Ureter (tissue), 1 donor: ENCODE results near the gene PLEKHB1. TPM values are rescaled to one million over a fixed set of nuclear protein-coding genes. Genes with fewer than 3 reads are reported as not detected.

Experiments used
- DNase-seq: peaks from one replicate; pipeline ENCODE4 v3.0.0-alpha.2; 2020; ENCODE audit warnings: low spot score
- total RNA-seq: library from RNA; stranded (reverse); gene quantifications from one replicate; pipeline ENCODE4 v1.2.4, GENCODE V29; 2023
- donor health status: DM: yes; HTN: yes; CAD: no.

PLEKHB1 gene, protein sequence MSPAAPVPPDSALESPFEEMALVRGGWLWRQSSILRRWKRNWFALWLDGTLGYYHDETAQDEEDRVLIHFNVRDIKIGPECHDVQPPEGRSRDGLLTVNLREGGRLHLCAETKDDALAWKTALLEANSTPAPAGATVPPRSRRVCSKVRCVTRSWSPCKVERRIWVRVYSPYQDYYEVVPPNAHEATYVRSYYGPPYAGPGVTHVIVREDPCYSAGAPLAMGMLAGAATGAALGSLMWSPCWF
- total RNA-seq: 10.8 TPM

DNA sequence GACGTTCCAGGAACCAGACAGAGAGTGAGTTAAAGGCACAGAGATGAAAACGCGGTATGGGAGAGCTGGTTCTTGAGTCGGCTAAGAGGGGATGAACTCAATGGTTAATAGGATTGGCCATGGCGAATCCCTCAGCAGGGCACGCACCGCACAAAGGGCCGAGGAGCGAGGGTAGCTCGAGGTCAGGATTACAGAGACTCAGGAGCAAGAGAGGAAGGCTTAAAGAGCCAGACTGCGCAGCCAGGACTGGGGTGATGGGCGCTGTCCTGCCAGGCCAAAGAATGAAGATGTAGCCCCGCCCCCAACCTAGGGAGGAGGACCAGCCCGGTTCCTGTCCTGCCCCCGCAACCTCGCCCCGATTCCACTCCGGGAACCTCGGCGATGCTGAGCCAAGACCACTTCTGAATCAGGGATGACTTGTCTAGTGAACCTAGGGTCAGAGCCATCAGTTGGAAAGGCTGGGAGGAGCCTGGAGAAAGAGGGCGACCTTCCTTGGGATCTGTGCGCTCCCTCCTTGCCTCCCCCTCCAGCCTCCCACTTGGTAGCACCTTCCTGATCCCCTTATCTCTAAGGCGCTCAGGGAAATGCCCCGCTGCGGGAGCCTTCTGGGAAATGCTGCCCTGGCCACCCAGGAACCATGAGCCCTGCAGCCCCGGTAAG lies at the start of gene PLEKHB1:
Gene PLEKHB1 (plus strand): TSS at position 610 of the 660 bp plus-strand sequence. CDS start 28 bp downstream, at position 638.
- no peak for DNase-seq

DNA sequence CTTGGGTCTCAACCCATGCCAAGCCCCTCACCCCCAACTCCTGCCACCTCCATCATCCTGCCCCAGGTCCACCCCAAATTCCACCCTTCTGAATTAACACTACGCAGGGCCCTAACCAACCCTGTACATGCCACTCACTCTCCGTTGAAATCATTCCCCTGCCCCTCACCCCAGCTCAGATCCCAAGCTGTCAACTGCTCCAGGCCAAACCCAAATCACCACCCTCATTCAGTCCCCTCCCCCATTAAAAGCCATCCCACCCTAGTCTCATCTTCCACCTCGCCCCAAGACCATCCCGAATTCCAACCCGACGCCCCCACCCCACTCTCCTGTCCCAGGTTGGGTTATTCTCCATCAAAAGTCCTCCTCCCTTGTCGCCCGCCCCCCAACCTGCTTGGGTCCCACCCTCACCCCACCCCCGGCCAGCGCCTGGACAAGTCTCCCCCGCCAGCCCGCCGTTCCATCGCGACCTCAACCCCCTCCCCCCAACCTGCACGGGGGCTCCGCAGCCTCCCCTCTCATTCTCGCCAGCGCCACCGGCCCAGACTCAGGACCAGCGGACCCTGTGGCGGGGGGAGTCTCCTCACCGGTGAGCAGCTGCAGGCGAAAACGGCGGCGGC lies 48.9 kb upstream of the PLEKHB1 start:
- DNase-seq: peak; percentile 48

DNA sequence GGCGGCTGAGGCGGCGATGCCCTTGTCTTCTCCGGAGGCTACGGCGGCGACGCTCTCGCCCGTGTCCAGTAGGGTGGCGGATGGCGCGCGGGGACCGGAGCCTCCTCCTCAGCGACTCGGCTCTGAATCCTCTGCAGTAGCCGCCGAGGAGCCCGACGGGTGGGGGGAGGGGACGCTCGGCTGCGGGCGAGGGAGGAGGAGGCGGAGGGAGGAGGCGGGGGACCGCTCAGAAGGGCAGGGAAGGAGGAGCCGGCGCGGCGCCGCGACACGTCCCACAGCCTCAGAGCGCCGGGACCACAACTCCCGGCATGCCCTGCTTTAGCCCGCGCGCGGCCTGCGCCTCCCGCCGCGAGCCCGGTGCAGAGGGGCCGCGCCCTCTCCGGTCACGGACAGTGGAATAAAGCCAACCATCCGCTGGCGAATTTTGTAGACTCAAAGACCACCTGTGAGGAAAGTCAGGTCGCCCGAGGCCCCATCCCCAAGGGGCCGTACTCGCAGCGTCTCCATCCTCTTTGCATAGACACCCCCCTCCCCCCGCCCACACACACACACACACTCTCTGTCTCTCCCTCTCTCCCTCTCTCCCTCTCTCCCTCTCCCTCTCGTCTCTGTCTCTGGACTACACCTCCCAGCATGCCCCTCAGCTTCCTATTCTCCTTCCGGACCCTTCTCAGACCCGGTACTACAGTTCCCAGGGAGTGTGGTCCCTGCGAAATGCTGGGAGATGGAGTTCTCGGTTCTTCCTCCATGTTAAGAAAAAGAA lies 48.2 kb upstream of the PLEKHB1 start, which contains the start of gene FAM168A:
Gene FAM168A (minus strand): TSS at position 157 of the 763 bp plus-strand sequence. CDS start 129,638 bp downstream, outside the sequence.
- peak; percentile 95 for DNase-seq

DNA sequence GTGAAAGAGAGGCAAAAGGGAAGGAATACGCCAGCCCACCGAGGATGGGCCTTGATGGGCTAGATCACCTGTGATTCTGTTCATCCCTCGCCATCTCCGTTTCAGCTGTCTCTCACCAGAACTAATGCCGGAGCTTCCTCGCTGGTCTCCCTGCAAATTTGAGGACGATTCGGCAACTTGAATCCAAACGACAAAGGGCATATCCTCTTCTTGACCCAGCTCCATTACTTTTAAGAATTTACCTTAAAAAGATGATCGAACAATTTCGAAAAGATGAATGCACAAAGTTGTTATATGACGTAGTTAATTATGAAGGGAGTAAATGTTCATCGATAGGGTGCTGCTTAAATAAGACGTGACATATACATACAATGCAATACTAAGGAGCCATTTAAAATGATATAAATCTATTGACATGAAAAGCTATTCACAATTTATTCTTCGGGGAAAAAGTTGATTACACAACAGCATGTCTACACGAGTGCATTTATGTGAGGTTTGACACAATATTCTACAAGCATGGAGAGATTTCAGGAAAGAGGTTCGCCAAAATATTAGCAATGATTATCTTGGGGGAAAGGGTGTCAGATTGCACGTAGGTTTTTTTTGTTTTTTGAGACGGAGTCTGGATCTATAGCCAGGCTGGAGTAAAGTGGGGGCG lies 47.5 kb upstream of the PLEKHB1 start:
- no peak for DNase-seq

DNA sequence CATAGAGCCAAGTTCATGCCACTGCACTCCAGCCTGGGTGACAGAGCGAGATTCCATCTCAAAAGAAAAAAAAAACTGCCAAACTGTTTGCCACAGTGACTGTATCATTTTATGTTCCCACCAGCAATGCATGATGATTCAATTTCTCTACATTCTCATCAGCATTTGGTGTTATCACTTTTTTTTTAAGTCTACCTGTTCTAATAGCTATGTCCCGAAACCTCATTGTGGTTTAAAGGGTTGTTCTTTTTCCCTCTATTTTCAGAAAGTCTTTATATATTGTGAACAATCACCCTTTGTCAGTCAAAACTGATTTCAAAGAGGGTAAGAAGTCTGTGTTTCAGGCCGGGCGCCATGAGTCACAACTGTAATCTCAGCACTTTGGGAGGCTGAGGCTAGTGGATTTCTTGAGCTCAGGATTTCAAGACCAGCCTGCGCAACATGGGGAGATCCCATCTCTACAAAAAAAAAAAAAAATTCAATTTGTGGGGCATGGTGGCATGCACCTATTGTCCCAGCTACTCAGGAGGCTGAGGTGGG lies 33.7 kb upstream of the PLEKHB1 start:
- no peak for DNase-seq

DNA sequence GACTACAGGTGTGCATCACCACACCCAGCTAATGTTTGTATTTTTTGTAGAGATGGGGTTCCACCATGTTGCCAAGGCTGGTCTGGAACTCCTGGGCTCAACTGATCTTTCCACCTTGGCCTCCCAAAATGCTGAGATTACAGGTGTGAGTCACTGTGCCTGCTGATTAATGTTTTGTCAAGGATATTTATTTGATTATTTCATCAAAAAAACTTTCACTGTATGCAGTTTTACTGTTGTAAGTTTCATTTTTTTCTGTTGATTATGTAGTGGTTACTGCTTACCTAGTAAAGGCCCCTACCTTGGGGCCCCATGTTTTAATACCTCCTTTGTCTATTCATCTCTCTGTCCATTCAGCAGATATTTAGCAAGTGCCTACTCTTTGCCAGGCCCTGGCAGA lies 31.8 kb upstream of the PLEKHB1 start:
- no peak for DNase-seq

DNA sequence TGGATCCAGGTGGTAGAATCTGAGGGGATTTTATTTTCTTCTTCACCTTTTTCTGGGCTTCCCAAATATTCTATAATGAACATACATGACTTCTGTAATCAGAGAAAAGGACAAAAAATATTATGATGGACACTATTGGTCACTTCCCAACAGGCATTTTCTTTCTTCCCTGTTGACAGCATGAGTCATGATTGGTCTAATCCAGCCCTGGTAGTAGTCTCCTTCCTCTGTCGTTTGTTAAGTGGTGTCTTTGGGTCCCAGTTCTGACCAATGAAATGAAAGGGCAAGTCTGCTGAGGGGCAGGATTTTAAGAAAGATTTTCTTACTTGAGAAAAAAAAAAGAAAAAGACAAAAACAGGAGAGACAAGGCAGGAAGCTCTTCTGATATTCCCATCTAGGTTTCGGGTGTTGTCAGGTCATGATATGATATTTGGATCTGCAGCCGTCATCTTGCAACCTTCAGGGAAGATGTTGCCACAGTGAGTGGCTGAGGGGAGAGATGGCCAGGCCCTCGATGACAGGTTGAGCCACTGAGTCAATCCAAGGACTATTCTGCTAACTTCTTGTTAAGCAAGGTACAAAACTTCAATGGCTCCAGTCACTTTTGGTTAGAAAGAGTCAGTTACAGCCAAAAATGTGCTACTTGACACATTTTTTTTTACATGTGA lies 23.3 kb upstream of the PLEKHB1 start:
- no peak for DNase-seq

DNA sequence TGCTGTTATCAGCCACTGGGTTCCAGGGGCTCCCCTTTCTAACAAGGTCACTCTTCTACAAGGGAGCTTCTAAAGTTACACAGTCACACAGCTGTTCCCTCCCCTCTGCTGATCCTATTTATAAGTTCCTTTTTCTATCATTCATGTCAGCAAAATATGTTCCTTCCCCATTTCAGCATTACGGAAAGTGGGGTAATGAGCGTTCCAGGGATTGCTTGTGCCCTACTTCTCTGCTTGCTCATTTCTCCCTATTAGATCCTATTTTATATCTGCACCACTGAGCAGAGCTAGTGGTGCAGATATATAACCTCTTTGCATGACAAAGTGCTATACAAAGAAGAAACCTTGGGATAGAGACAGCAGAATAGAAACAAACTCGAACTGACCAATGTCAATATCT lies 22.7 kb upstream of the PLEKHB1 start:
- DNase-seq: no peak

DNA sequence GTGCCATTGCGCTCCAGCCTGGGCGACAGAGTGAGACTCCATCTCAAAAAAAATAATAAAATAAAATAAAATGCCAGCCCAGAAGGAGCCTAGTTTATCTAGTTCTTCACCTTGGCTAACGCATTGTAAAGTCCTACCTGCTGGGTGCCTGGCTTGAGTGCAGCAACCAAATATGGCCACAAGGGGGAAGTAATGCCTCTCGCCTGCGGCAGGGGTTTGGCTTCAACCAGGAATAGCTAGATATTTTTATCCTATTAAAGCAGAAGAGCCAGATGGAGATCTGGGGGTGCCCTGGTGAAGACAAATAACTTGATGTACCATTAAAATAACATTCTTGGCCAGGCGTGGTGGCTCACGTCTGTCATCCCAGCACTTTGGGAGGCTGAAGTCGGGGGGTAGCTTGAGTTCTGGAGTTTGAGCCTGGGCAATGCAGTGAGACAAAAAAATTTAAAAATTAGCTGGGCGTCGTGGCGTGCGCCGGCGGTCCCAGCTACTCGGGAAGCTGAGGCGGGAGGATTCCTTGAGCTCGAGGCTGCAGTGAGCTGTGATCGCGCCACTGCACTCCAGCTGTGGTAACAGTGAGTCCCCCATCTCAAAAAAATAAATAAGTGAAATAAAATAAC lies 20.6 kb upstream of the PLEKHB1 start:
- DNase-seq: peak; percentile 82

DNA sequence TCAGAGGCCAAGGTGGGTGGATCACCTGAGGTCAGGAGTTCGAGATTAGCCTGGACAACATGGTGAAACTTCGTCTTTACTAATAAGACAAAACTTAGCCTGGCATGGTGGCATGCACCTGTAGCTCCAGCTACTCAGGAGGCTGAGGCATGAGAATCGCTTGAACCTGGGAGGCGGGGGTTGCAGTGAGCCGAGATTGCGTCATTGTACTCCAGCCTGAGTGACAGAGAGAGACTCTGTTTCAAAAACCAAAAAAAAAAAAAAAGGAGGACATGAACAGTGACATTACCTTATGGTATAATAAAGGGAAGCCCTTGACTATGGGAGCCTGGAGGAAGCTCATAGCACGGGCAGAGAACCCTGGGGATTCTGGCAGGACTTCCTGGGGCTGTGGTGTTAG lies 16.5 kb upstream of the PLEKHB1 start:
- no peak for DNase-seq

DNA sequence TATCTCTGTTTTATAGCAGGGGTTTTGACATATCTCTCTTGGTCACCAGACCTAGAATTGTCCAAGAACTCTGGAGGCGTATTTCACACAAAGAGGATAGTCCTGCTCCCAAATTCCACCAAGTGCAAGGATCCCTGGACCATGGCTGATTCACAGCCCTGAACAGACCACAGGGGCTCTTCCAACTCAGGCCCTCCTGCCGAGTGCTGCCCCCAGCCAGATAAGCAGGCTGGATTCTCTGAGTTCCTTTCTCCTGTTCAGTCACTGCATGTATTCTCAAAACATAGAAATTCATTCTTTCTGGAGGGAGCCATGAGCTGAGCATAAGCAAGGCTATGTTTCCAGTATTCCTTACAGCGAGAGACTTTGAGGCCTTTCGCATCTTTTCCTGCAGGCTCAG lies 13.4 kb upstream of the PLEKHB1 start:
- no peak for DNase-seq

DNA sequence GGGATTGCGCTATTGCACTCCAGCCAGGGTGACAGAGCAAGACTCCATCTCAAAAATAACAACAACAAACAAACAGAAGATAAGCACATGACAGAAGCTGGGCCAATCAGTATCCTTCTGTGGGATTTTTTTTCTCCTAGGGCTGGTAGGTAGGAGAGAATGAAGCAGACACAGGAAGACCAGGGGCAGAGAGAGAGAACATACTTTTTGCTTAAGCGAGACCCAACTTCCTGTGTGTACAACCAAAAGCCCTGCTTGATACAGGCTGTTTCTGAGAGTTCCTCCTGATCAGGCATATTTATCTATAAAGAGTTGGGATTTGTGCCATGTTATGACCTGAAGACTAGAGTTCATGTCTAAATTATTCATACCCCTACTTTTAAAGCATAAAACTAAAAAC lies 12.4 kb upstream of the PLEKHB1 start:
- no peak for DNase-seq

DNA sequence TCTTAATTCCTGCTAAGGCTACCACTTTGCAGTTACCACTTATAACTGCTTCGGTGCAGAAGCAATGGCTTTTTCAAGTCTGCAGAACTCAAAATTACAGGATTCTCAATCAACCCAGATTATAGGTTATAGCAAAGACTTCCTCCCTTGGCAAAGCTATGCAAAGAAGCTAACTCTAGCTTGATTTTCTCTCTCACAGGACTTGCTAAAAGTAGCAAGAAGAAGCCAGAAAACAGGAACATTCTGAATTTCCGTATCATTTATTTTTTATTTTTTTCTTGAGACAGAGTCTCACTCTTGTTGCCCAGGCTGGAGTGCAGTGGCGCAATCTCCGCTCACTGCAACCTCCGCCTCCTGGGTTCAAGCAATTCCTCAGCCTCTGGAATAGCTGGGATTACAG lies 10.7 kb upstream of the PLEKHB1 start:
- no peak for DNase-seq

DNA sequence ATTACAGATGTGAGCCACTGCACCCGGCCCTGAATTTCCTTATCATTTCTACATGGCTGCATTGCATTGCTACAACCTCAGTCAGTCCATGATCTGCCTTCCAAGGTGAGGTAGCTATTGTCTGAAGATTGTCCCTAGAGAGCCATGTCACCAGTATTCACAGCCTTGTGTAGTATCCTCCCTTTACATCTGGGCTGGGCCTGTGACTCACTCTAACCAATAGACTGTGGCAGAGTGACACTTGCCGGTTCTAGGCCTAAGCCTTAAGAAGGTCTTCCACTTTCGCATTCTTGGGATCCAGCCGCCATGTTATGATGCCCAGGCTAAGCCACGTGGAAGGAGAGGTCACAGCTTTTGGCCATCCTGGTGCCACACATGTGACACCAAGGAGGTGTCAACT lies 10.1 kb upstream of the PLEKHB1 start:
- DNase-seq: no peak

DNA sequence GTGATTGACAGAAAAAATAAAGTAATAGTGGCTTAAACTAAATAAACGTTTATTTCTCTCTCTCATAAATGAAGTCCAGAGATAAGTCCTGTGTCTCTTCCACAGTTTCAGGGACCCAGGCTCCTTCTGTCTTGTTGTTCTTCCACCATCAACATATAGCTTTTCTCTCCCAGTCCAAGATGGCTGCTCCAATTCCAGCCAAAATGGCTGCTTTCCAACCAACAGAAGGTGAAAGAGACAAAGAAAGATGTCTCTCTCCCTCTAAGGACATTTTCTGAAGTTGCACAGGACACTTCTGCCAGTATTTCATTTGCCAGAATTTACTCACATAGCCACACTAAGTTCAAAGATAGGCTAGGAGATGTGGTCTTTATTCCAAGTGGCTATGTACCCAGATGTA lies 9.4 kb upstream of the PLEKHB1 start:
- no peak for DNase-seq

DNA sequence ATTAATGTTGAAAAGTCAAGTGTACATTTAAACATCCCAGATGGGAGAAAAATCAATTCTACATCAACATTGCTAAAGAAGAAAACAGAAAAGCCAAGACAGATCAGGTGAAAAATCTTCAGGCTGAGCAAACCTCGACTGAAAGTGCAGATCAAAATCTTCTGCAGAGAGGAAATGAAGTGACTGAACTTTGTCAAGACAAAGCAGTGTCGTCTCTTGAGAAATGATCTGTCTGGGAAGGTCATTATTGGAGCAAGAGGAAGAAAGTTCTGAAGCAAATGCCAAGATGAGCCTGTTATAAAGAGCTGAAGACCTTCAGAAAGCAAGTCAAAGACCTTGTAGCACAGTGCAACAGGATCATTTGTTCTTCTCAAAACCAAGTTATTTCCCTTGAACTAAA lies 5.8 kb upstream of the PLEKHB1 start:
- DNase-seq: no peak

DNA sequence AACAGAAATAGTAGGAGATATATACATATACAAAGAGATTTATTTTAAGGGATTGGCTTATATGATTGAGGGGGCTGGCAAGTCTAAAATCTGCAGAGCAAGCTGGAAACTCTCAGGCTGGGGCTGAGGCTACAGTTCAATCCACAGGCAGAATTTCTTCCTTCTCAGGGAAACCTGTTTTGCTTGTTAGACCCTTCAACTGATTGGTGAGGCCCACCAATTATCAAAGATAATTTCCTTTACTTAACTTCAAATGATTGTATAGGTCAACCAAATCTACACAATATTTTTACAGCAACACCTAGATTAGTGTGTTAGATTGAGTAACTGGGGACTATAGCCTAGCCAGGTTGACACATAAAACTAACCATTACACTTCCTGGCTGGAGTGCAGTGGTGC lies 4.7 kb upstream of the PLEKHB1 start:
- no peak for DNase-seq

DNA sequence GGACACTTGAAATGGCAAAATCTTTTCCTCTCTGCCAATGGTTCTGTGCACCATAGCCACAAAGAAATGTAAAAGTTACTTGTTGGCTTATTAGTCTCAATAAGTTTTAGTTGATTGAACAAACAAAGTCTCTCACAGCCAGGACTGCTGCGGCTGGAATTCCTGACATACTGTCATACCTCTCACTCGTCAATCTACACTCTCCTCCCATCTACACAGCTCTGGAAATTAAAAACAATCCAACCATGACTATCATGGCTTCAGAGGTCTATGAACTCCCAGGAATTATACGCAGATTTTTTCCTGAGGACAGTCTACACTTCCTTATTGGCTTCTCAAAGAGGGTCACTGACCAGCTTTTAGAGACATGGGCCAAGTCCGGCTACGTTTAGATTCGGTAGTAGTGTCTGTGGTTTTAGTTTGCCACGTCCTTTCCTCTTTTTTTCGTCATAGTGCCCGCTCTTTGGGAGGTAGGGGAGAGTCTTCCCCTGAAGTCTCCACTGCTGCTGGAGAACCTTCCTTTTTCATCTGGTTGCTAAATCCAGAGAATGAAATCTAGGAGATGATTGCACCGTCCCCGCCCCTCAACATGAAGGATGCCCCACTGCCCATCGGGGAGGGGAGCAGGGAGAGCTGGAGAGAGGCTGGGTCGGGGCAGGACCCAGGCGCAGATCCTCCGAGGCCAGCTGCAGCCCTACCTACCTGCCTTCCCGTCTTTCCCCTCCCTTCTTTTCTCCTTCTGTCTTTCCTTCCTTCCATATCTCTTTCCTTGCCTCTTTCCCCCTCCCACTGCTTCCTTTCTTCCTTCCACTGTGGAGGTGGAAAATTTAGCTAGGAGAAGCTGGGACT lies 1.0 kb upstream of the PLEKHB1 start:
- no peak for DNase-seq

DNA sequence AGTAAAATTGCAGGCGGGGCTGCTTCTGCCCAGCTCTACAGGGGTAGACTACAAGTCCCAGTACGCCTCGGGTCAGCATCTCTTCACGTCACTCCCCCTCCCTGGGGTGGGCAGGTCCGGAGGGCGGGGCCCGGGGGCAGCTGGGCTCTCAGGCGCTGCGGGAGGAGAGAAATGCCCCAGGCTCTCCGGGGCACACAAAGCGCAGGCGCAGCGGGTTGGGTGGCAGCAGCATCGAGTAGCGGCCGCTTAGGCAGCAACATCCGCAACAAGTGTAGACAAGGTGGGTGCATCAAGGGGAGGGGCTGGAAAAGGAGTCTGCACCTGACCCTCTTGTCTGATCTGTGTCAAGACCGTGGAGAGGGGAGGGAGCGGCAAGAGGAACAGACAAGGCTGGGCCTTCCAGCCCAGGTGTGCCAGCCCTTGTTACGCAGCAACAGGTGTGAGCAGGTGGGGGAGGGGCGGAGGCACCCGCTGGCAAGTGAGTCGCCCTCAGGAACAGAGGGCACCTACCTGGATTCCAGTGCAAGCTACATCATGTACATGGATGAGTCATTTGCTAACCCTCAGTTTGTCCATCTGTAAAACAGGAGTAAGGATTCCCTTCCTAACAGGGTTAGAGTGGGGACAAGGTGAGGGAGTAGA lies 1.2 kb downstream of the PLEKHB1 start:
- DNase-seq: peak; percentile 92
